Measurements from ENCODE around the gene KCNH5.

DNA sequence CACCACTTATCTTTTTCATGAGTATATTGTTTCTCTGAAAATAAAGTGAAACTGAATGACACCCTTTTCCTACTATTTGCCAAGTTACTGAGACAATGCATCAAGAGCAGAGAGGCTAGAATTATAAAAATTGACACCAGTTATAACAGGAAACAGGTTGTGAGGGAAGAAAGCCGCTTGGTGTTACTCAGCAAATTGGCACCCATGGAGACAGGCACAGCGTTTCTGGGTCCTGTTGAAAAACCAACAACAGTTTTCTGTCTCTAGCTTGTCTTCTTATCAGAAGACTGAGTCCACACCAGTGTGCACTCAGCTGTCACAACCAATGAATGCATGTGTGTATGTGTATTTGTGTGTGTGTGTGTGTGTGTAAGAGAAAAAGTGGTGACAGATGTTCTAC lies 267.7 kb downstream of the KCNH5 start:
- TF ChIP-seq CTCF (conservative IDR thresholded peaks at IDR 0.05) (no peak), EZH2 (IDR thresholded peaks at IDR 0.05; ENCODE audit: low read depth) (no peak)
